Measurements from ENCODE around the gene PSMD9.

Gene PSMD9

DNA sequence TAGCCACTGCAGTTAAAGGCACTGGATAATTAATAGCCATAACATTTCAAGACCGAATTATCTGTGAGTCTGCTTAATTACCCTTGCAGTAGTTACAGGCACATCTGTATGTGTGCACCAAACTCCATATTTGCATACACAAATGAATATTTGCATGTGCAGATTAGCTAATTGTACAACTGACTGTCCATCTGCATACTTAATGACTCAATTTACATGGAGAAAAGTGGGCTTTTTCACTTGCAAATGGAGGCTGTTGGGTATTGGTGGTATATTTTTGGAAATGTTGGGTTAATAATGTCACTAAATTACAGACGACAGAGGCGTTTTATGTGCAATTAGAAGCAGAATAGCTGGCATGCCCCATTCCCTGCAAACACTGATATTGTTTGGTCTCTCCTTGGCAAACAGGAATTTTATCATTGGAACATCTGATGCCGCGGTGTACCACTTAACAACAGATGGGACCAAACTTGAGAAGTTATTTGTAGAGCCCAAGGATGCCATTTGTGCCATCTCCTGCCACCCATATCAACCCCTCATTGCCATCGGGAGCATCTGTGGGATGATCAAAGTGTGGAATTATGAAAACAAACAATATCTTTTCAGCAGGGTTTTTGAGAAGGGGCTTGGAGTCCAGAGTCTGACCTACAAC lies 69.4 kb downstream of the PSMD9 start:
- DNase-seq (ENCODE audit: low read depth) = no peak
- TF ChIP-seq, protein P1, sequence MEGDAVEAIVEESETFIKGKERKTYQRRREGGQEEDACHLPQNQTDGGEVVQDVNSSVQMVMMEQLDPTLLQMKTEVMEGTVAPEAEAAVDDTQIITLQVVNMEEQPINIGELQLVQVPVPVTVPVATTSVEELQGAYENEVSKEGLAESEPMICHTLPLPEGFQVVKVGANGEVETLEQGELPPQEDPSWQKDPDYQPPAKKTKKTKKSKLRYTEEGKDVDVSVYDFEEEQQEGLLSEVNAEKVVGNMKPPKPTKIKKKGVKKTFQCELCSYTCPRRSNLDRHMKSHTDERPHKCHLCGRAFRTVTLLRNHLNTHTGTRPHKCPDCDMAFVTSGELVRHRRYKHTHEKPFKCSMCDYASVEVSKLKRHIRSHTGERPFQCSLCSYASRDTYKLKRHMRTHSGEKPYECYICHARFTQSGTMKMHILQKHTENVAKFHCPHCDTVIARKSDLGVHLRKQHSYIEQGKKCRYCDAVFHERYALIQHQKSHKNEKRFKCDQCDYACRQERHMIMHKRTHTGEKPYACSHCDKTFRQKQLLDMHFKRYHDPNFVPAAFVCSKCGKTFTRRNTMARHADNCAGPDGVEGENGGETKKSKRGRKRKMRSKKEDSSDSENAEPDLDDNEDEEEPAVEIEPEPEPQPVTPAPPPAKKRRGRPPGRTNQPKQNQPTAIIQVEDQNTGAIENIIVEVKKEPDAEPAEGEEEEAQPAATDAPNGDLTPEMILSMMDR (conservative IDR thresholded peaks at IDR 0.05; ENCODE audit: low read length) = no peak

GRCh38 chr12:121958541-121959240 lies 70.1 kb downstream of the PSMD9 start:
- no peak overlapping the region for H3K4me3 ChIP-seq (ENCODE audit: low read length)
- TF ChIP-seq, protein P1 (conservative IDR thresholded peaks at IDR 0.05; ENCODE audit: low read length) = no peak
- DNase-seq (ENCODE audit: low read depth) = peak; percentile 27

More for the DNA sequence above, 69.4 kb downstream of the PSMD9 start:
- no peak overlapping the region for H3K4me3 ChIP-seq (ENCODE audit: low read length)

DNA sequence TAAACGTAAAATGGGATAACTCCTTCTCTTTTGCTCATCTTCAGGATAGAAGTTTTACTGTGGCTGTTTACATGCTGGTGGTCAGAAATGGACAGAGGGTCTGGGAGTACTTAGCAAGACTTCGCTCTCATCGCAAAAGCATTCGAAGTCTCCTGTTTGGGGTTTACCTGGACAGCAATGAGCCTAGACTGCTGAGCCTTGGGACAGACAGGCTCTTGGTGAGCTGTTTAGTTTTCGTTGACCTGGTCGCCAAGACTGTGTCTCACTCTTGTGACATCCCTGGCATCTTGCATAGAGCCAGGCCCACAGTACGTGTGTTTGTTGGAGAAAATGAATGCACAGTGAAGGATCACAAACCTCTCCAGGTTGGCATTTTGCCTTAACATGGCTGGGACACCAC lies 72.0 kb downstream of the PSMD9 start:
- TF ChIP-seq, protein P1 (conservative IDR thresholded peaks at IDR 0.05; ENCODE audit: low read length) = no peak
- DNase-seq (ENCODE audit: low read depth) = no peak
- no peak overlapping the region for H3K4me3 ChIP-seq (ENCODE audit: low read length)

DNA sequence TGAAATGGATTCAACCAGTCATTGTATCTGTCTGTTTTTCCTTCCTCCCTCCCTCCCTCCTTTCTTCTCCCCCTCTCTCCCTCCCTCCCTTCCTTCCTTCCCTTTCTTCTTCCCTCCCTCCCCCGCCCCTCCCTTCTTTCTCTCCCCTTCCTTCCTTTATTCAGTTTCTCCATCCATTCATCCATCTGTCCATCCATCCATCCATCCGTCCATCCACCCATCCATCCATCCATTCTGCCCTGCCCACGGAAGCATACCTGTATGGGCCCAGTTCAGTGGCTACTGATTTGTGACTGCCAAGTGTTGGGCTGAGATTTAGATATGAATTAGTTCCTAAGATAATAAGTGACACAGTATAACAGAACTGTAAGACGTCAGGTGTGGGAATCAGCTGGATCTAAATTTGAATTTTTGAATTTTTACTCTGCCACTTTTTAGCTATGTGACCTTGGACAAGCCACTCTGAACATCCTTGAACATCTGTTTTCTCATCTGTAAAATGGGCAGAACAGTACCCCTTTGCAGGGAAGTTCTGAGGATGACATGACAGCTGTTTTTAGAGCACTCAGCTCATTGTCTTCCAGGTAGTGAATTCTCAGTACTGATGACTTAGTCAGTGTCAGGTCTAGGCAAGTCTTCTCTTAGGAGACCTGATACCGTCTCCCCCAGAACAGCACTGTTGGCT lies 72.7 kb downstream of the PSMD9 start:
- no peak for DNase-seq (ENCODE audit: low read depth)

GRCh38 chr12:121963341-121964018 lies 74.9 kb downstream of the PSMD9 start:
- H3K4me3 ChIP-seq (ENCODE audit: low read length) = no peak overlapping the region
- TF ChIP-seq, protein P1 (conservative IDR thresholded peaks at IDR 0.05; ENCODE audit: low read length) = no peak

More for the DNA sequence above, 72.7 kb downstream of the PSMD9 start:
- no peak overlapping the region for H3K4me3 ChIP-seq (ENCODE audit: low read length)
- TF ChIP-seq, protein P1 (conservative IDR thresholded peaks at IDR 0.05; ENCODE audit: low read length) = no peak

GRCh38 chr12:121964813-121965643 lies 76.4 kb downstream of the PSMD9 start:
- DNase-seq (ENCODE audit: low read depth) = peak; percentile 89
- TF ChIP-seq, protein P1 (conservative IDR thresholded peaks at IDR 0.05; ENCODE audit: low read length) = no peak
- H3K4me3 ChIP-seq (ENCODE audit: low read length) = no peak overlapping the region

More at GRCh38 chr12:121963341-121964018, 74.9 kb downstream of the PSMD9 start:
- DNase-seq (ENCODE audit: low read depth) = no peak
